T-helper 9 cell (primary cell): ENCODE results near the gene MIPOL1.

Experiments
- DNase-seq: peaks from one replicate; pipeline ENCODE4 v3.0.0-alpha.2; 2020

MIPOL1 gene

GRCh38 chr14:37601865-37602264, 404.1 kb downstream of the MIPOL1 start:
- no peak for DNase-seq
